Measurements from ENCODE around the gene TRIM8.

GRCh38 chr10:102696736-102697135, 52.5 kb downstream of the TRIM8 start:
- TF ChIP-seq CTCF (IDR thresholded peaks at IDR 0.05) (no peak), POLR2AphosphoS5 (IDR thresholded peaks at IDR 0.05) (no peak)

All from prostate gland (tissue), 2 donors.